GM21515 (cell line): Measurements from ENCODE around the gene DDX41.

Source experiments
- ATAC-seq: cut with Tn5 transposase; IDR thresholded peaks from one replicate; pipeline ENCODE4 v1.9.1; 2021; ENCODE audit not compliant: unreplicated experiment

DDX41 gene

DNA sequence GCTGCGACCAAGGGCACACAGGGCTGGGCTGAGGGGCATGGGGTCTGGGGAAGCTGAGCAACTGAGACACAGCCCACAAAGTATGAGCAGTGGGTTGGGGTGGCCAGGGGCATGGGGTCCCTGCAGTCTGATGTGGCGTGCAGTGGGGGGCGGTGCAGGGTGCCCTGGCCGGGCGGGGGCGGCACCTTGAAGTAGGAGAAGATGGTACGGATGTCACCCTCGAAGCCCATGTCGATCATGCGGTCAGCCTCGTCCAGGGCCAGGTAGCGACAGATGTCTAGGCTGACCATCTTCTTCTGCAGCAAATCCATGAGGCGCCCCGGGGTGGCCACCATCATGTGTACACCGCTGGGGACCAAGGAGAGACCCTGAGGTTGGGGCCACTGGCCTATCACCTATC, 3.3 kb downstream of the DDX41 start:
- ATAC-seq = no peak

- no peak for ATAC-seq
Observed at GRCh38 chr5:177512736-177513380, 3.9 kb downstream of the DDX41 start.

GRCh38 chr5:177511796-177512675, 4.7 kb downstream of the DDX41 start:
- ATAC-seq = no peak

DNA sequence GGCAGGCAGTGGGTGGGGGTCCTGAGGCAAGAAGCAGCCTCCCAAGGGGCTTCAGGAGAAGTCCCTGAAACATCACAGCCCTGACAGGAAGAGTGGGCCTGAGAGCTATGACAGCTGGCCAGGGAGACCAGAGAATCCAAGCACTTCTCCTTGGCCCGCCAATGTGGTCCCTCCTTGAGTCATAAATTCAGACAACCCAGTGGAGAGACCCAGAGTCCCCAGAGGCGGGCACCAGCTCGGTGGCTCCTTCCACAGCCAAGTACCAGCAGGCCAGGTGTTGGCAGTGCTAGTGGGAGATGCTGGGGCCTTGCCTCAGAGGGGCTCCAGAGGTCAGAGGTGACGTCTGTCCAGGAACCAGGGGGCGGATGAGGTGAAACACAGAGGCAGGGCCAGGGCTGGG, 5.6 kb downstream of the DDX41 start:
- no peak for ATAC-seq

DNA sequence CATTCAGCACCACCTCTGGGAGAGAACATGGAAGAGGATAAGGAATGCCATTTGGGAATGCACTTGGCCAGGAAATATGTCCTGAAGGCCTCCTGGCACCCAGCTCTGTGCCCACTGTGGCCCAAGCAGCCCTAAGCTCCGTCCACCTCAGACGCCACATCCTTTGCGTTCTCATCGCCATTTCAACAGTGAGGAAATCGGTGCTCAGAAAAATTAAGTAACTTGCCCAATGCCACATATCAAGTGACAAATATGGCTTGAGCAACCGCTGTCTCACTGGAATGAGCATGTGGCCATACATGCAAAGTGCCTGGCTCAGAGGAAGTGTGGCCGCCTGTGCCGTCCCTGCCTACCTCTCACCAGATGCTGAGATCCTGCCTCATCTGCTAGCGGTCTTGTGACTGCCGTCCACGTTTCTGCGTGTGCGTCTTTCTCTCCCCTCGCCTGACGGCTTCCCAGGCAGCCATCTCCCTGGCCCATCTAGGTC, 6.2 kb downstream of the DDX41 start:
- no peak for ATAC-seq

DNA sequence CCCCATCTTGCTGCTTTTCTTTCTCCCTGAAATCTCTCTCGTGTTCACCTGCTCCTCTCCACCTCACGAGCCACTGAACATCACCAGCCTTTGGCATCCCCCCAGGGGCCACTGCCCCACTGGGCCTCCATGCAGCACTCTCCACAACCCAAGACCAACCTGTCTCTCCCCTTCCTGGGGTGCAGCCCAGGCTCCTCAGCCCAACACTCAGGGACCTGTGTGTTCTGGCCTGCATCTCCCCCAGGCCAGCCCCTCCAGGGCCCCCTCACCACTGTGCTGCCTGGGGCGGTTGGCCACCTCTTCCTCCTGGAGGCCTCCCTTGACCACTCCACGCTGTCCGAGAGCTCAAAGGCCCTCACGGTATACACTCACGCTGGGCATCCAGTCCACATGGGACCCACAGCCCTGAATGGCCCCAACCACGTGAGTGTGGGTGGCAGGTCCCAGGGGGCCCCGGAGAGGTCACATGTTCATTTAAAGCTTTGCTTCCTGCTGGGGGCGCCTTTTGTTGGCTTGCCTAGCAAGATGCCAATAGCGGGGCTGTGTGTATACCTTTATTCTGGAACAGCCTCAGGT, 6.7 kb downstream of the DDX41 start:
- no peak for ATAC-seq

GRCh38 chr5:177509381-177509951, 7.3 kb downstream of the DDX41 start, which contains the start of gene DOK3:
Gene DOK3, minus strand, starts transcription at chr5:177509826. Its CDS starts 286 bp downstream, at chr5:177509540.
- ATAC-seq = no peak

DNA sequence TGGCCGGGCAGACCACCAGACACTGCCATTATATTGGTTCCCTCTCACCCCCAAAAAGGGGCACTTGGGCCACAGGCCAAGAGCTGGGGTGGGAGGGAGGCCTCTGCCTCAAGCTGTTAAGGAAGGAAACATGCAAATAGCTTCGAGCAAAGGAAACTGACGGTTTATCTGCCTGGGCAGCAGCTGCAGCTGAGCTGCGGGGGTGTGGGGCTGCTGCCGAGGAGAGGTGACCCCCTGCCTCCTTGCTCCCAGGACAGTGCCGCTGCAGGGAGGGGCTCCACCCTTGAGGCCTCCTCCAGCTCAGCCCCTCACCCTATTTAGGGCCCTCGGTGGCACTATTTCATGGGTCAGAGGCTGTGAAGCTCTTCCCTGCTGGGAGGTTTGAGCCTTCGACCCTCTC, 7.9 kb downstream of the DDX41 start:
- ATAC-seq = peak; percentile 33

GRCh38 chr5:177508221-177508611, 8.5 kb downstream of the DDX41 start:
- ATAC-seq = no peak

DNA sequence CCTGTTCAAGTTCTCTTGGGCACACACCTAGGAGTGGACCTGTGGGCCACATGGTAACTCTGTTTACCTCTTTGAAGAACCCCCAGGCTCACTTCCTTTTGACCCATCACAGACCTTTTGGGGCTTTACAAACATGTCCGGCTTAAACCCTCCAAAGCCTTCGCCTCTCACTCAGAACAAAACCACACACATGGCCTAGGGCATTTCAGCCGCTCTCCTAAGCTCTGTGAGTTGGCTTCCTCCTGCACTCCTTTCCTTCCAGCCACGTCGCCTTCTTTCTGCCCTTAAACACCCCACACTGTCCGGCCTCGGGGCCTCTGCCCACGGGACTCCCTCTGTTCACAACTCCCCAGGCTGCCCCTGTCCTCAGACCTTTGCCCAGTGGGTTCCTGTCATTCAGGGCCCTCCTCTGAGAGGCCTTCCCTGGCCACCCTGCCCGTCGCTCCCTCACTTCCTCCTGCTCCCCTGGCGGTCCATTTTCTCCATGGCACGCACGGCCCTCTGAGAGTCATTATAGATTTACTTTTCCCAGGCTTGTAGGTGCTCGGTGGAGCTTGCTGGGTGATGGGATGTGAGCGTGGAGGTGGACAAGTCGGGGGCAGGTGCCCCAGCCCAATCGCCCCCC, 9.1 kb downstream of the DDX41 start:
- no peak for ATAC-seq

DNA sequence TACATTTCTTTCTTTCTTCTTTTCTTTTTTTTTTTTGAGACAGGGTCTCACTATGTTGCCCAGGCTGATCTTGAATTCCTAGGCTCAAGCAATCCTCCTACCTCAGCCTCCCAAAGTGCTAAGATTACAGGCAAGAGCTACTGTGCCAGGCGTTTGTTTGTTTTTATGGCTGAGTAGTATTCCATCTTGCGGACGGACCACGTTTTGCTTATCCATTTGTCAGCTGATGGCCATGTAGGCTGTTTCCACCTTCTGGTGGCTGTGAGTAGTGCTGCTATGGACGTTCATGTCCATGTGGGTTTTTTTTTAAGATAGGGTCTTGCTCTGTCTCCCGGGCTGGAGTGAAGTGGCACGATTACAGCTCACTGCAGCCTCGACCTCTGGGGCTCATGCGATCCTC, 9.6 kb downstream of the DDX41 start:
- ATAC-seq = no peak

DNA sequence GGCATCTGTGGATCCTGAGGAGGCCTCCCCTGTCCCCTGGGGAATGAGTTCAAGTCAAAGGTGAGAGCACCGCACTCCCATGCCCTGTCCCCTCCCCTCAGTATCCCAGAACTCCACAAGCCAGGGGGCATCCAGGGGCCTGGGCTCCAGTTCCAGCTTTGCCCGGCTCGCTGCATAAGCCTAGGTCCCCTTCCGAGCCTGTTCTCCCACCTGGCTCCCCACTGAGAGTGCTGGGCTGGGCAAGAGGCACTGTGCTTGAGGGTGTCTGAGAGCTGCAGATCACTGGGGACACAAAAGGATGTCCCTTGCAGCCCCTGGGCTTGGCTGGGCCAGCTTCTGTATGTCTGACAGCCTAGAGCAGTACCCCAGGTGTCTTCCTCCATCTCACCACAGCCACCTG, 11.7 kb downstream of the DDX41 start:
- no peak for ATAC-seq

DNA sequence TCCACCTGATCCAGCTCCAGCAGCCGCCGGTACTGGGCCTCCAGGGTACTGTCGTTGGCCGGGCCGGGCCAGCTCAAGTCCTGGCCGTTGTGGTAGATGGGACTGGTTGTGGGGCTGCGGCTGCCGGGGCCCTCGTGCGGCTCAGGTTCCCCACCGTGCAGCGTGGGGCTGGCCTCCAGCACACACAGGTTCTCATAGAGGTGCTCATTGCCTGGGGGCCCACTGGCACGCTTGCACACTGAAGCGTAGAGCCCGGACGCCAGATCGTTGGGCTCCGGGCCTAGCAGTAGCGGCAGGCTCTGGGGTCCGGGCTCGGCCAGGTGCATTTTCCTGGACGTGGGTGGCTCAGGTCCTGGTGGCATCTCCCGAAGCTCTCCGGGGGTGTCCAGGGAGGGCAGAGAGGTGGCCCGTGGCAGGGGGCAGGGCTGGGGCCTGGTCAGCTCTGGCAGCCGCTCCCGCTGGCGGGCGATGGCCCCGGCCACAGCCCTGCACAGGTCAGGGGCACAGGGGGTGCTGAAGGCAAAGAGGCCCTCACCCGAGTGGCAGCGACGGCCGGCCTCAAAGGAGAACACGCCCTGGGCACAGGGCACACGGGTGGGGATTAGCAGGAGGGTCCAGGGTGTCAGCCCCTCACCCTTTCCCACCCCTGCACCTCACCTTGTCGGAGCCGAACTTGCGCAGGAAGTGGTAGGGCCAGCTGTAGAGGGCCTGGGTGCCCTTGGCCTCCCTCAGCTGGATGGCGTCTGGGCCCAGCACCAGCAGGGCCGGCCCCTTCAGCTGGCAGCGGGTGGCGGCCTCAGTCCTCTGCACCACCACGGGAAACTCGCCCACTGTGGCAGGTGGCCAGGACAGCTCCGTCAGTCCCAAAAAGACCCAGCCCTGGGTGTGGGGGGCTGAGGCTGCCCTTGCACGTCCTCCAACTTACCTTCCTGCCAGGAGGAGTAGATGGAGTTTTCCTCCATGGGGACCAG, 12.4 kb downstream of the DDX41 start:
- no peak for ATAC-seq

DNA sequence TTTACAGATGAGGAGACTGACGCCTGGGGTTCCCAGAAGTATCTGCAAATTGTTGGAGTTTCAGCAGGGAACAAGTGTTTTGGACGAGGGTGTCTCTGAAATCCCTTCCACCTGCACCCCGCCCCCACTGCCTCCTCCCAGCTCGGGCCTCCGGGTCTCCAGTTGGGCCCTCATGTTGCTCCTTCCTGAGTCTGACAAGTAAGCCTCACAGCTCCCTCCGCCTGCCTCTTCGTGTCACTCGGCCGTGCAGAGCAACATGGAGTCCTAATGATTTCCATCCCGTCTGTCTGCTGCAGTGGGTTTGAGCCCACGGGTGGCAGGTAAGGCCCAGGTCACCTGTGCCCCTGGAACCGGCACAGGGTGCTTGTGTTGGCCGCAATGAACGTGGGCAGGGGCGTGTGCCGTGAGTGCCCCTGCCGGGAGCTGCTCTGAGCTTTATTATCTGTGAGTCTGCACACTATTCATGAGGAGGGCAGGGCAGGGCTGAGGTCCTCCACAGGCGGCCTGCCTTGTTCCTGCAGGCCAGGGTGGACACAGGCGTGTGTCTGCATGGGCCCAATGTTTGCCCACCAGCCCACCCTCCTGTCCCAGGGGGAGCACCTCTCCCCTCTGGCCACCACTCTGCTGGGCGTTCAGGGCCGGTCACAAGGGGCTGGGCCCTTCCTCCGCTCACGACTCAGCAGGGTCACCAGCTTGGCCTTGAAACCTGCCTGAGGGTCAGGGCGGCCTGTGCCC, 13.2 kb downstream of the DDX41 start:
- no peak for ATAC-seq

DNA sequence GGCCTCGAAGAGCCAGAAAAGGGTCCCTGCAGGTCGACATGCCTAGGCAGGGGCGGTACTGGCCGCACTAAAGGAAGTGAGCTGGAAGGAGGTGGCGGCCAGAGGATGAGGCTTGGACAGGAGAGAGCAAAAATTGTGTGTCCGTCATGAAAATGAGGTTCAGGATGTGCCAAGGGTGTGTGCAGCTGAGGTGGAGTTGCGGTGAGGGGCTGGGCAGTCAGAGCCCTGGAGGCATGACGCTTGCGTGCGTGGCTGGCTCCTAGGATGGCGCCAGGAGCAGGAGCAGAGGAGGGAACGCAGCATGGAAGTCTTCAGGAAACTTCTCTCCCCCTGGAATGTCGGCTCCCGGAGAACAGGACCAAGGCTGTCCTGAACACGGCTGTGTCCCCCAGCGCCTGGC, 13.9 kb downstream of the DDX41 start:
- no peak for ATAC-seq

DNA sequence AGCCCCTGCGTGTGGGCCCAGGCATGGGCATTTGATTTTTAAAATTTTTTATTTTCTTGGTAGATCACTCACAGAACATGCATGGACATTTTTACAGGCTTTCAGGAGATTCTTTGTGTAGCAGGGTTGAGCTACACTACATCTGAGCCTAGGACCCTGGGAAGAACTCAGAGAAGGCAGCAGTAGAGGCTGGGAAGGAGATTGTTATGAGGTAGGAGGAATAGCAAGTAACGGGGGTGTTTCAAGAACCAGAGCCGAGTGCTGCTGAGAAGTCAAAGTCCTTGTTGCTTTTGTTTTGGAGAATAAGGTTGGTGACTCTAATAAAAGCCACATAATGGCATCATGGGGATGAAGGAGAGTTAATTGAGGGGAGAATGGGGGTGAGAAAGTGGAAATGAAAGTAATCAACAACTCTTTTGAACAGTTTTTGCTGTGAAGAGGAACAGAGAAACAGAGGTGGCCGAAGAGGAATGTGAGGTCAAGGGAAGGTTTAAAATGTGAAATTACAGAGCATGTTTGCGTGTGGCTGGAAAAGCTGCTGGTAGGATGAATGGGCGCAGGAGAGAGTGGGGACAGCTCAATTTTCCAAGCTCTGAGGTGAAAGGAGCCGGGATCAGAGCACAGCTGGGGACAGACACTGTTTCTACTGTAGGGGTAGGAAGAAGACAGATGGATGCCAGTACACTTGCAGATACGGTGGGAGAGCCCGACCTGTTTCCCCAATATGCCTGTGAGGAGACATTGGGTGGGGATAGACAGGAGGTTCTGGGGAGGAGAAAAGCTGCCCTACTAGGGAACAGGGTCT, 14.7 kb downstream of the DDX41 start:
- no peak for ATAC-seq

GRCh38 chr5:177500685-177501522, 15.9 kb downstream of the DDX41 start:
- no peak for ATAC-seq

GRCh38 chr5:177499842-177500241, 16.9 kb downstream of the DDX41 start:
- ATAC-seq = no peak
